Heart right ventricle (tissue), 16 donors: ENCODE data around the gene SLIT3. TPM values are rescaled to one million over a fixed set of nuclear protein-coding genes. Genes with fewer than 3 reads are reported as not detected.

ENCODE experiments used
- ATAC-seq, 8 donors: fragments of 200-7000 bp; cut with Tn5 transposase; one replicate each; pipeline ENCODE4 v1.9.1; 2020; ENCODE audit warnings: mild to moderate bottlenecking in 8 of 8, moderate library complexity in 8 of 8, moderate number of reproducible peaks in 1 of 8
- DNase-seq, 2 donors: peaks; one replicate each; pipeline ENCODE4 v3.0.0-alpha.2; 2020
- H3K27ac ChIP-seq, 10 donors: fragments of 200-600 bp; sonication (generic) in 2 of 10; one replicate each; pipeline versions ENCODE4 v1.5.0 to v1.8.0; 2020 to 2022; ENCODE audit warnings: mild to moderate bottlenecking in 3 of 10
- H3K27me3 ChIP-seq, 7 donors: fragments of 200-600 bp; one replicate each; pipeline ENCODE4 v1.8.0; 2021 to 2022; ENCODE audit warnings: mild to moderate bottlenecking in 2 of 7
- H3K36me3 ChIP-seq, 9 donors: fragments of 200-600 bp; sonication (generic) in 1 of 9; one replicate each; pipeline versions ENCODE4 v1.5.0 to v1.8.0; 2020 to 2022; ENCODE audit warnings: mild to moderate bottlenecking in 2 of 9
- H3K4me1 ChIP-seq, 9 donors: fragments of 200-600 bp; sonication (generic) in 1 of 9; one replicate each; pipeline versions ENCODE4 v1.5.0 to v1.8.0; 2020 to 2022; ENCODE audit warnings: mild to moderate bottlenecking in 4 of 9
- H3K4me3 ChIP-seq, 10 donors: fragments of 200-600 bp; sonication (generic) in 2 of 10; one replicate each; pipeline versions ENCODE4 v1.5.0 to v1.8.0; 2020 to 2022; ENCODE audit warnings: mild to moderate bottlenecking in 7 of 10, moderate library complexity in 2 of 10
- H3K9me3 ChIP-seq, 11 donors: fragments of 200-600 bp in 10 of 11; sonication (generic) in 2 of 11; one replicate each; pipeline versions ENCODE4 v1.5.0 to v1.8.0; 2013 to 2022; ENCODE audit warnings: mild to moderate bottlenecking in 2 of 11, control low read depth in 1 of 11, moderate library complexity in 1 of 11
- CTCF ChIP-seq, 9 donors: fragments of 200-600 bp; sonication (generic) in 2 of 9; IDR thresholded peaks; one replicate each; pipeline versions ENCODE4 v1.5.0 to v1.8.0; 2021 to 2022; ENCODE audit warnings: antibody characterized with exemption in 9 of 9, mild to moderate bottlenecking in 5 of 9, moderate library complexity in 1 of 9
- WGBS, 2 donors: extraction: QIAGEN DNeasy Blood & Tissue Kit; methylation state at CpG; one replicate each; pipeline ENCODE4 v1.1.7; 2013; ENCODE audit warnings: inconsistent platforms in 1 of 2; 5-methylcytosine and 5-hydroxymethylcytosine counted together
- intact Hi-C, 10 donors: fragments of 100-400 bp; cut with DNase I; formaldehyde crosslinking; loops; one replicate each; pipeline versions ENCODE4 v1.11.1 to v1.14.2; 2022
- polyA plus RNA-seq, 2 donors: library from polyadenylated mRNA; stranded (reverse); fragments of 200-250 nt; gene quantifications; one replicate each; pipeline ENCODE4 v1.2.3, GENCODE V29; 2013
- total RNA-seq, 10 donors: library from RNA; stranded (reverse); fragmentation: NEBNext Ultra II Directional in 3 of 10; extraction: Animal tissue kit (Norgen Biotek cat#: 25700) in 3 of 10; gene quantifications; one replicate each; pipeline versions ENCODE4 v1.2.1 to v1.2.4, GENCODE V29; 2021 to 2023
- donor health status: Arrhythmogenic right ventricular cardiomyopathy.
- donor health status: ischemic (EF 13 %, LVEDD 7.1; RV severe dilation, severe dysfunction).
- donor health status: healthy with polysubstance abuse.
- donor health status: DM: no; HTN: yes; CAD: no.
- donor health status: DM: no; HTN: no; CAD: no.
- donor health status: ischemic (EF 25% LVEDD 6.9; RV normal size, moderate dysfunction).
- donor health status: ischemic (EF 25% LVEDD 5.7; RV mildly dilated, moderate dysfunction).
- donor health status: healthy.
- donor health status: DM: yes; HTN: yes; CAD: no.
- donor health status: Ischemic cardiomyopathy.
- donor health status: ischemic (EF 35%, LVEDD 5.7; RV mildly dilated, moderate dysfunction).
- donor health status: nonischemic (EF 11% LVEDD 7.7; RV severe dilation, severe dysfunction).
- donor health status: DM: yes; HTN: yes; CAD: no.
- donor health status: PGD.
- donor health status: ischemic (EF 29% LVEDD 5.4; RV normal size, mild dysfunction).
- donor health status: nonischemic (EF 23%, LVEDD 6.1; RV moderate dilation, normal function).

Gene SLIT3
- total and polyA plus RNA-seq, 12 donors = 2.0 to 29.2 (median 12.1) TPM

GRCh38 chr5:168843277-168844015 is 457.5 kb downstream of the SLIT3 start:
- TF ChIP-seq CTCF (IDR thresholded peaks at IDR 0.05) = no peak
- peak; percentile 59 to 88 (median 78) for ATAC-seq
- no peak for DNase-seq
- H3K27ac ChIP-seq = peak overlapping the region; percentile 28 to 85 (median 76)
- no peaks in the 10 kb centered on the region for H3K36me3 ChIP-seq
- 44 to 47% methylated on average over 7 of the region's 7 CpGs for WGBS, 2 donors
- intact Hi-C loops = no loop called here
- no peaks in the 10 kb centered on the region for H3K9me3 ChIP-seq
- H3K27me3 ChIP-seq = no peaks in the 10 kb centered on the region
- H3K4me1 ChIP-seq = peaks cover 0 to 30% (median 3%) of the 10 kb centered on the region in 9 donors
- peak overlapping the region in 5 of 10 donors; percentile 10 to 38 (median 13) for H3K4me3 ChIP-seq

- DNase-seq = peak in 1 of 2 donors; percentile 46
- Histone ChIP-seq H3K4me1 (peaks cover 0 to 24% (median 3%) of the 10 kb centered on the region in 9 donors), H3K36me3 (no peaks in the 10 kb centered on the region), H3K27me3 (no peaks in the 10 kb centered on the region), H3K4me3 (peak overlapping the region in 5 of 10 donors; percentile 3 to 38 (median 13)), H3K9me3 (no peaks in the 10 kb centered on the region), H3K27ac (peak overlapping the region; percentile 28 to 85 (median 76))
- TF ChIP-seq CTCF (IDR thresholded peaks at IDR 0.05) = no peak
- peak in 7 of 8 donors; percentile 65 to 95 (median 83) for ATAC-seq
- WGBS, 2 donors = 41 to 54% methylated on average over 9 of the region's 9 CpGs
- intact Hi-C loops = no loop called here
These were observed 458.3 kb downstream of the SLIT3 start for GRCh38 chr5:168842571-168843205.

- no peak for DNase-seq
- Histone ChIP-seq H3K27ac (no peak overlapping the region), H3K9me3 (no peaks in the 10 kb centered on the region), H3K4me1 (peaks cover 0 to 13% (median 0%) of the 10 kb centered on the region in 9 donors), H3K4me3 (no peak overlapping the region), H3K27me3 (no peaks in the 10 kb centered on the region), H3K36me3 (no peaks in the 10 kb centered on the region)
- no peak for TF ChIP-seq CTCF (IDR thresholded peaks at IDR 0.05)
- no peak for ATAC-seq
- WGBS, 2 donors = 62 to 89% methylated on average over 3 of the region's 3 CpGs
- intact Hi-C loops = no loop called here
These were observed 463.1 kb downstream of the SLIT3 start for GRCh38 chr5:168837852-168838251.

DNA sequence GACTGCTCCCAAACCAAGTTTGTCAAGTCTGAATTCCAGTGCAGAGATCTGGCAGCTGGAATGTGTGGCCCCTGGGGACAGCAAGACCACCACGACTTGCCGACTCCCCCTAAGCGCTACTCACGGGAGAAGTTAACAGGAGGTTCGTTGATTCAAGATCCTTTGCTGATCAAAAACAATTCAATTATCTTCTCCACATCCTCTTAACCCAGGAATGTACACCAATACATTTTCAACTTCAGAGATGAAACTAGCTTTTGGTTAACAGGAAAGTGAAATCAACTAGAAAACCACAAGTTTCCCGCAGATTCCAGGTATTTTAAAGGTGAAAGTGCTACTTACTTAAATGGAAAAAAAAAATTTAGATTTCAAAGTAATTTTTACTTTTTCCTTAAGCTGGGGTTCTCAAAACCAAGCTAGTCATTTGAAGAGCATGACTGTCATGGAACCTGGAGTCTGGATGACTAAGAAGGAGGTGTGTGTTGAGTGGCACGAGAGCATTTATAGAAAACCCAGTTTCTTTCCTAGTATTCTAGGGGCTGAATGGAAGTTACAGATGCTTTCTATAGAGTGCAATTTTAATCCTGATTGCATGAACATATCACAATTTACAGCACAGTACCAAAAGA is 464.2 kb downstream of the SLIT3 start:
- ATAC-seq = no peak
- intact Hi-C loops = no loop called here
- no peak for DNase-seq
- WGBS, 2 donors = 62 to 79% methylated on average over 7 of the region's 7 CpGs
- Histone ChIP-seq H3K9me3 (no peaks in the 10 kb centered on the region), H3K27ac (no peak overlapping the region), H3K4me3 (no peak overlapping the region), H3K4me1 (peaks cover 0 to 7% (median 3%) of the 10 kb centered on the region in 9 donors), H3K36me3 (no peaks in the 10 kb centered on the region), H3K27me3 (no peaks in the 10 kb centered on the region)
- no peak for TF ChIP-seq CTCF (IDR thresholded peaks at IDR 0.05)
